ENCODE results near the gene ARHGAP5.
"Not testable (repeated sequence)": the region's sequence is repeated elsewhere in the genome, so short reads cannot be mapped to it uniquely, and the experiment has no call there.

Gene ARHGAP5

GRCh38 chr14:32110548-32110896 lies 33.4 kb downstream of the ARHGAP5 start:
- no peak for DNase-seq

GRCh38 chr14:32121536-32121935 lies 44.4 kb downstream of the ARHGAP5 start:
- DNase-seq: no peak

GRCh38 chr14:32121948-32122347 lies 44.8 kb downstream of the ARHGAP5 start:
- DNase-seq: no peak

- not testable (repeated sequence) for DNase-seq
Observed at GRCh38 chr14:32126899-32127730, 50.0 kb downstream of the ARHGAP5 start.

- not testable (repeated sequence) for DNase-seq
Observed at GRCh38 chr14:32127731-32128654, 50.9 kb downstream of the ARHGAP5 start.

GRCh38 chr14:32128703-32129102 lies 51.6 kb downstream of the ARHGAP5 start:
- no peak for DNase-seq

GRCh38 chr14:32129124-32129523 lies 52.0 kb downstream of the ARHGAP5 start:
- DNase-seq: no peak

GRCh38 chr14:32131689-32132088 lies 54.6 kb downstream of the ARHGAP5 start:
- not testable (repeated sequence) for DNase-seq

- no peak for DNase-seq
Observed at GRCh38 chr14:32134448-32135097, 57.5 kb downstream of the ARHGAP5 start.

GRCh38 chr14:32136027-32136825 lies 59.1 kb downstream of the ARHGAP5 start:
- DNase-seq: no peak

- no peak for DNase-seq
Observed at GRCh38 chr14:32137313-32137712, 60.2 kb downstream of the ARHGAP5 start.

- DNase-seq: no peak
Observed at GRCh38 chr14:32137892-32138291, 60.8 kb downstream of the ARHGAP5 start.

- no peak for DNase-seq
Observed at GRCh38 chr14:32142341-32142740, 65.2 kb downstream of the ARHGAP5 start.

- DNase-seq: no peak
Observed at GRCh38 chr14:32142754-32143437, 65.8 kb downstream of the ARHGAP5 start.

- DNase-seq: no peak
Observed at GRCh38 chr14:32150392-32150791, 73.3 kb downstream of the ARHGAP5 start.

- no peak for DNase-seq
Observed at GRCh38 chr14:32166029-32166428, 88.9 kb downstream of the ARHGAP5 start.

- no peak for DNase-seq
Observed at GRCh38 chr14:32166924-32167323, 89.8 kb downstream of the ARHGAP5 start.

GRCh38 chr14:32167907-32168306 lies 90.8 kb downstream of the ARHGAP5 start:
- DNase-seq: no peak

- DNase-seq: no peak
Observed at GRCh38 chr14:32169191-32169590, 92.1 kb downstream of the ARHGAP5 start.

GRCh38 chr14:32171469-32171868 lies 94.4 kb downstream of the ARHGAP5 start:
- DNase-seq: no peak

- no peak for DNase-seq
Observed at GRCh38 chr14:32183151-32184058, 106.3 kb downstream of the ARHGAP5 start.
